Astrocyte (in vitro differentiated cells and primary cell): ENCODE results near the gene NR5A2.

Experiments used
- CTCF ChIP-seq: IDR thresholded peaks from 2 replicates; pipeline ENCODE4 v1.5.1; 2011; ENCODE audit warnings: low read depth, mild to moderate bottlenecking, inconsistent platforms, low read length, moderate library complexity; ENCODE audit not compliant: insufficient read depth
- EZH2 ChIP-seq: IDR thresholded peaks from 2 replicates; pipeline ENCODE4 v1.6.1; 2012; ENCODE audit warnings: mild to moderate bottlenecking, low read length, inconsistent platforms; ENCODE audit not compliant: insufficient read depth

- TF ChIP-seq CTCF (no peak), EZH2 (no peak)
Measured at GRCh38 chr1:200058341-200058740, 30.8 kb downstream of the NR5A2 start.
